HG03558 (cell line): ENCODE measurements around the gene MAN2B2.

Experiments
- ATAC-seq: cut with Tn5 transposase; IDR thresholded peaks from one replicate; pipeline ENCODE4 v1.9.1; 2021; ENCODE audit warnings: moderate number of reproducible peaks; ENCODE audit not compliant: unreplicated experiment; ENCODE audit errors: extremely low read depth

MAN2B2 gene

GRCh38 chr4:6542951-6543350 lies 32.0 kb upstream of the MAN2B2 start:
- no peak for ATAC-seq

DNA sequence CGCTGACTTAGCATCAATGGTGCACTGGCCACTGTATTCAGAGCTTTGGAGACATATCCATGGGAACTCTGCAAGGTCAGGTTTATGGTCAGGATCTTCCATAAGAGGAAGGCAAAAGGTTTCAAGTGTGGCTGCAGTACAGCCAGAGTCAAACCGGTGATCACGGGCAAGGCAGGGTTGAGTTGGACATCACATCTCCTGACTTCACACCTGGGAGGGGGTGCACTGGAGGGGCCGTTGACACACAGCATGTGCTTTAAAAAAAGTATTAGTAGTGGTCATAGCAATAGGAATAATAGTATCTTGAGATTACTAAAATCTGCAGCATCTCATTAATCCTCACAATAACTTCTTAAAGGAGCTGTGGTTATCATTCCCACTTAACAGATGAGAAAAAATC lies 28.9 kb upstream of the MAN2B2 start:
- ATAC-seq, result no peak

- no peak for ATAC-seq
These were observed 28.1 kb upstream of the MAN2B2 start for GRCh38 chr4:6546681-6547447.

GRCh38 chr4:6548201-6548881 lies 26.6 kb upstream of the MAN2B2 start:
- ATAC-seq, result no peak

DNA sequence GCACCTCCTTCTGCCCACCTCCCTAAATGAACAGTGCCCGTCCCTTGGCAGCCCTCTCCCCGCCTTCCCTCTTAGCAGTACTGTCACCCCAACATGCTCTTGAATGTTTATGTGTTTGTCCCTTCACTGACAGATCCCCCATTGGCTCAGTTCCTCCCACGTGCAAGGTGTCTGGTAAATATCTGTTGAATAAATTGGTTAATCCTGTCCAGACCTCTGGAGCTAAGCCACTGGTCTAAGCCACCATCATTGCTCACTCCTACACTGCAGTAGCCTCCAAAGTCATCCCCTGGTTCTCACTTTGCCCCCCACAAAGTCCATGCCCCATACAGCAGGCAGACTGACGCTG lies 26.1 kb upstream of the MAN2B2 start:
- ATAC-seq, result no peak

DNA sequence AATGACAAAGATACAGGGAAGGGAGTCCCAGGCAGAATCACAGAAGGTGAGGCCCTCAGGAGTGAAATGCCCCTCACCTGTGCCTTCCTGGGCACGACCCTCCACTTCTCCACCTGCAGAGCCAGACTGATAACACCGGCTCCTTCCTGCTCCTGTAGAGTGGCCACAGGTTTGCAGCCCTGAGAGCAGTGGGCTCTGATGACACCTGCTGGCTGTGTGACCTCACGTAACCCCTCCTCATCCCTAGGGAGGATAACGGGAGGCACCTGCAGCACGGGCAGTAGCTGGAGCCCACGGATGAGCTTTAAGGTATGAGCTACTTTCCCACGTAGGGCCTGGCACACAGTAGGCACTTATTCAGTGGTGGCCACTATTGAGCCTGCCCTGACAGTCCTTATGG lies 25.5 kb upstream of the MAN2B2 start:
- ATAC-seq, result no peak

GRCh38 chr4:6549890-6550620 lies 24.9 kb upstream of the MAN2B2 start:
- ATAC-seq, result no peak

DNA sequence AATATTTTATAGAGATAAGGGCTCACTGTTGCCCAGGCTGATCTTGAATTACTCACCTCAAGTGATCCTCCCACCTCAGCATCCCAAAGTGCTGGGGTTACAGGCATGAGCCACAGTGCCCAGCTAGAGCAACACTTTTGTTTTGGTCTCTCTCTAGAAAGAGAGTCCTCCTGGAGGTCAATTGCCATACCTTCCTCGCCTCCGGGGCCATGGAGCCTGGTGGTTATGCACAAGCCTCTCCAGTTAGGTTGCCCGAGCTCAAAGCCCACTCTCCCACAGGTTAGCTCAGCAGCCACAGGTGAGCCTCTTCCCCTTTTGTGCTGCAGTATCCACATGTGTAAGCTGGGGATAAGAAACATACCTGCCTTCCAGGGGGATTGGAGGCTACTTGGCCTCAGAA lies 24.2 kb upstream of the MAN2B2 start:
- ATAC-seq, result no peak

- no peak for ATAC-seq
These were observed 23.3 kb upstream of the MAN2B2 start for GRCh38 chr4:6551660-6552059.

DNA sequence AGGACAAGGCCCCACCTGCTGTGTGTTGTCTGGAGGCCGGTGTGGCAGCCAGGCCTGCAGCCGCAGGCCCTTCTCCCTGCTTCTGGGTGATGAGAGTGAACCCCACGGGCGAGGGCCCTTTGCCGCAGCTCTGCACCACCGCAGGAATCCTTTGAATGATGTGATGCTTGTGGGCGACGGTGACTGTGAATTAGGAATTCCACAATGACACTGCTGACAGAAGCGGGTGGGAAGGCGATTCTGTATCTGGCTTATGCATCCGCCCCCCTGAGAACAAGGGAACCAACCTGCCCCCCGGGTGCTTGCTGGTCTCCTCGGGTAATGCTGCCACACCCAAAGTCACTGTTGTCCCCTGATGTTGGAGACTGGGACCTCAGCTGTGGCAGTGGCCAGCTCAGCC lies 19.5 kb upstream of the MAN2B2 start:
- no peak for ATAC-seq

GRCh38 chr4:6556263-6556662 lies 18.7 kb upstream of the MAN2B2 start:
- no peak for ATAC-seq

- ATAC-seq, result no peak
These were observed 17.8 kb upstream of the MAN2B2 start for GRCh38 chr4:6557185-6557584.

DNA sequence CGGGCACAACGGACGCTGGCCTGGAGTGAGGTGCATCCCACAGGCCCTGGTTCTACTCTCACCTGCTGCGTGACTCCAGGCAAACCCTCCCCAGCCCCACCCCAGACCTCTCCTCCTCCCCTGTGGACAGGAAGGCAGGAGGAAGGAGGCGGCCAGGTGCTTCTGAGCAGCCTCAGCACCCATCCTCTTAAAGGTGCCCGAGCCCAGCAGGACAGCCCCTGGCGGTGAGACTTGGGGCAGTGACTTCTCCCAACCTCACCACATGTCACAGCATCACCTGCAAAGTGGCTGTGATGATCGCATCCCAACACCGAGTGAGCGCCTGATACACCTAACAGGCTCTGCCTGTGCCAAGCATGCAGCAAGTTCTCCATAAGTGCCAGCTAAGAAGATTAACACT lies 17.1 kb upstream of the MAN2B2 start:
- no peak for ATAC-seq

DNA sequence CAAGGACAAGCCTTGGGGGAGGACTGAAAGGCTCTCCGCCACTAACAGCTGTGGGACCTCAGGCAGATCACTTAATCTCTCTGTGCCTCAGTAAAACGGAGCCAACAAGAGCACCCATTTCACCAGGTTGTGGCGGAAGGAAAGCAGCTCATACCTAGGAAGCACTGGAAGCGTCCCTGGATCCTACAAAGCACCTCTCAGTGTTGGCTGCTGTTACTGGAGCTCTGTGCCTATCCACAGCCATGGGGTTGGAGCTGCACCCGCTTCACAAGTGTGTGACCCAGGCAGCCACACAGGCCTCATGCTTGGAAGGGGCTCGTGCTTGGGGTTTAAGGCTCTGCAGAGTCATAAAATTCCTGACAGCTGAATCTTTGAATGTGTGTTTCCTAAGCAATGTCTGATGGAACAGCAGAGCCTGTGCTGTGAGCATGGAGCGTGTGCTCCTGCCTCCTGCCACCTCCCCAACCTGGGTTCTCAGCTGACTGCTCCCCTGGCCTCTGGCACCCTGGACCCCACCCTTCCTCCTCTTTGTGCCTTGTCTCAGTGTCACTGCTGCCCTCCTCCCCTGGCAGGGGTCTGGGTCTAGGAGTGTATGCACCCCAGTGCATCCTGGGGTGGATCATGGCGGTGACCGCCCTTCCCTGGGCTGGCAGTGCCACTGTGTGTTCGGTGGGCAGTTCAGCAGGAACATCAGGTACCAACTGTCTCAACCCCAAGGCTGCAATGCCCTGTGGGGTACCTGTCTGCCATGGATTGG lies 14.4 kb upstream of the MAN2B2 start:
- ATAC-seq, result no peak

GRCh38 chr4:6561173-6561516 lies 13.8 kb upstream of the MAN2B2 start:
- ATAC-seq, result no peak

GRCh38 chr4:6561706-6562371 lies 13.2 kb upstream of the MAN2B2 start:
- ATAC-seq, result no peak

GRCh38 chr4:6562931-6563901 lies 11.8 kb upstream of the MAN2B2 start:
- no peak for ATAC-seq

DNA sequence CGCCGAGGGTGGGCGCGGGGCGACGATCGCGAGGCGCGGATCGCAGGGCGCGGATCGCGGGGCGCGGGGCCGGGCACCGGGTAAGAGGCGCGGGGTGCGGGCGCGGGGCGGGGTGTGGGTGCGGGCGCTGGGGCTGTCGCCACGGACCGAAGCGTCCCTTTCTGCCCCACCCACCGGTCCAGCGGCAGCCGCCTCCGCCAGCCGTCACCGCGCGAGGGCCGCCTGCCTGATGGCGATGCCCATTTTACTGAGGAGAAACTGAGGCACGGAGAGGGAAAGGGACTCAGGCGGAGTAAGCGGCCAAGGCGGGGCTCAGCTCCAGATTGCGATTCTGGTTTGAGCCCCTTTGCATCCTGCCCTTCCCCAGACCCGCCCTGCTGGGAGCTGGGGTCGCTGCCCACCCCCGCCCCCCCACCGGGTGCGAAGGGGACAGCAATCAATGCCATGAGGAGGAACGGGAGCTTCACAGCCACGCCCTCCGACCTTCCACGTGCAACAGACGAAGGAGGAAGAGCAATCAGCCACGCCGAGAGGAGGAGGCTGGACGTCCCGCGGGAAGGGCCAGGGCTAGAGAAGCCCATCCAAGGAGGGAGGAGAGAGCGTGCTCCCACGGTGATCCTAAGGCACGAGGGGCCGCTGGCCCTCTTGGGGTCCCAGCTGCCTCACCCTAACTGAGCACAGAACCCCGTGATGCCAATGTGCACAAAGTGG lies 10.9 kb upstream of the MAN2B2 start:
- no peak for ATAC-seq
